H1 (cell line): Measurements from ENCODE around the gene TLCD3A. TPM values are rescaled to one million over a fixed set of nuclear protein-coding genes. Genes with fewer than 3 reads are reported as not detected.

Source experiments
- CTCF ChIA-PET: fragments of 300-600 bp; sonication (Branson Sonifier 250); formaldehyde crosslinking; loops from one replicate; lab custom pipeline; 2021; ENCODE audit not compliant: partially characterized antibody; lab: Charles Lee
- POLR2A ChIA-PET: fragments of 300-600 bp; sonication (Branson Sonifier 250); formaldehyde crosslinking; loops from one replicate; lab custom pipeline; 2021; ENCODE audit warnings: inconsistent platforms; ENCODE audit not compliant: partially characterized antibody; lab: Charles Lee
- DNase-seq, 2 experiments: peaks; one replicate each; pipeline versions ENCODE4 v3.0.0 to v3.0.0-alpha.2; 2010 to 2022; ENCODE audit warnings: low spot score in 2 of 2, low read depth in 1 of 2, mixed read lengths in 1 of 2
- FAIRE-seq: peaks from 2 replicates; lab custom pipeline; 2011; peaks lifted over from hg19 to GRCh38; lab: Jason Lieb, UNC
- H2AFZ ChIP-seq: 2 replicates; pipeline ENCODE4 v1.8.1; 2012; ENCODE audit warnings: low read length, inconsistent platforms
- H2AK5ac ChIP-seq: 2 replicates; pipeline ENCODE4 v1.6.1; 2013; ENCODE audit warnings: low read depth, low read length
- H2BK120ac ChIP-seq: replicated peaks from 2 replicates; pipeline ENCODE3; 2013; ENCODE audit warnings: low read depth, low read length, inconsistent platforms
- H2BK12ac ChIP-seq: 2 replicates; pipeline ENCODE4 v1.6.1; 2013; ENCODE audit warnings: low read depth, low read length
- H2BK15ac ChIP-seq: 2 replicates; pipeline ENCODE4 v1.6.1; 2013; ENCODE audit warnings: low read length
- H2BK20ac ChIP-seq: 2 replicates; pipeline ENCODE4 v1.6.1; 2013; ENCODE audit warnings: low read length
- H2BK5ac ChIP-seq: 2 replicates; pipeline ENCODE4 v1.6.1; 2013; ENCODE audit warnings: low read depth, low read length
- H3K14ac ChIP-seq: 2 replicates; pipeline ENCODE4 v1.6.1; 2013; ENCODE audit warnings: inconsistent platforms; ENCODE audit not compliant: insufficient read length
- H3K18ac ChIP-seq: 2 replicates; pipeline ENCODE4 v1.6.1; 2013; ENCODE audit warnings: low read length; ENCODE audit errors: extremely low read depth
- H3K23ac ChIP-seq: 2 replicates; pipeline ENCODE4 v1.6.1; 2013; ENCODE audit warnings: inconsistent platforms; ENCODE audit not compliant: insufficient read length
- H3K23me2 ChIP-seq: 2 replicates; pipeline ENCODE4 v1.6.1; 2013; ENCODE audit warnings: low read depth, low read length
- H3K27ac ChIP-seq: 2 replicates; pipeline ENCODE4 v1.6.1; 2011; ENCODE audit warnings: low read depth, low read length, inconsistent platforms
- H3K27me3 ChIP-seq, 4 experiments: replicated peaks in 1 of 4; 1 replicate in 1 of 4; 2 replicates in 3 of 4; pipeline versions ENCODE4 v1.6.1 to v1.8.1; 2011 to 2013; ENCODE audit warnings: low read length in 3 of 4, mild to moderate bottlenecking in 3 of 4, inconsistent platforms in 2 of 4, mixed read lengths in 2 of 4, moderate library complexity in 1 of 4; ENCODE audit not compliant: control insufficient read depth in 3 of 4, insufficient read depth in 3 of 4; ENCODE audit errors: extremely low read depth in 1 of 4
- H3K36me3 ChIP-seq, 4 experiments: 2 replicates each; pipeline versions ENCODE4 v1.6.1 to v1.8.1; 2011 to 2013; ENCODE audit warnings: mild to moderate bottlenecking in 4 of 4, low read length in 3 of 4, moderate library complexity in 2 of 4, control low read depth in 1 of 4, inconsistent platforms in 1 of 4; ENCODE audit not compliant: insufficient read depth in 4 of 4, control insufficient read depth in 2 of 4
- H3K4ac ChIP-seq: replicated peaks from 2 replicates; pipeline ENCODE3; 2013; ENCODE audit warnings: low read length, low read depth, mixed read lengths, inconsistent platforms; ENCODE audit not compliant: insufficient read length
- H3K4me1 ChIP-seq, 4 experiments: replicated peaks in 1 of 4; 1 replicate in 1 of 4; 2 replicates in 3 of 4; pipeline versions ENCODE4 v1.6.1 to v1.8.1; 2011 to 2013; ENCODE audit warnings: low read length in 3 of 4, inconsistent platforms in 2 of 4, mixed read lengths in 1 of 4; ENCODE audit not compliant: insufficient read depth in 4 of 4, control insufficient read depth in 3 of 4
- H3K4me2 ChIP-seq, 2 experiments: 2 replicates each; pipeline versions ENCODE4 v1.6.1 to v1.8.1; 2011 to 2013; ENCODE audit warnings: low read depth in 2 of 2, low read length in 2 of 2, control low read depth in 1 of 2, inconsistent platforms in 1 of 2, mild to moderate bottlenecking in 1 of 2; ENCODE audit not compliant: insufficient read depth in 1 of 2
- H3K4me3 ChIP-seq, 4 experiments: fragments of 200-600, 300-600 bp in 1 of 4; sonication (generic), shearing (Covaris generic), sonication (Bioruptor Twin) in 1 of 4; 2 replicates each; pipeline versions ENCODE4 v1.5.1 to v1.8.1; 2011 to 2016; ENCODE audit warnings: low read length in 4 of 4, low read depth in 3 of 4, control low read depth in 2 of 4, inconsistent platforms in 2 of 4, mild to moderate bottlenecking in 2 of 4, mixed read lengths in 1 of 4, moderate library complexity in 1 of 4; ENCODE audit not compliant: insufficient read depth in 2 of 4; ENCODE audit errors: extremely low read depth in 1 of 4
- H3K56ac ChIP-seq: replicated peaks from 2 replicates; pipeline ENCODE3; 2013; ENCODE audit warnings: low read depth, mild to moderate bottlenecking, mixed read lengths, low read length, inconsistent platforms; ENCODE audit not compliant: insufficient read length
- H3K79me1 ChIP-seq: 2 replicates; pipeline ENCODE4 v1.6.1; 2013; ENCODE audit warnings: low read depth, low read length, control low read depth
- H3K79me2 ChIP-seq, 2 experiments: 2 replicates each; pipeline versions ENCODE4 v1.6.1 to v1.8.1; 2012 to 2013; ENCODE audit warnings: low read length in 2 of 2, mild to moderate bottlenecking in 2 of 2, inconsistent platforms in 1 of 2; ENCODE audit not compliant: insufficient read depth in 2 of 2, control insufficient read depth in 1 of 2
- H3K9ac ChIP-seq, 4 experiments: replicated peaks in 1 of 4; 1 replicate in 1 of 4; 2 replicates in 3 of 4; pipeline versions ENCODE4 v1.6.1 to v1.8.1; 2011 to 2013; ENCODE audit warnings: low read depth in 3 of 4, low read length in 3 of 4, control low read depth in 2 of 4, mild to moderate bottlenecking in 2 of 4, moderate library complexity in 2 of 4, inconsistent platforms in 1 of 4; ENCODE audit errors: extremely low read depth in 1 of 4
- H3K9me3 ChIP-seq, 2 experiments: 2 replicates each; pipeline versions ENCODE4 v1.6.1 to v1.8.1; 2012 to 2013; ENCODE audit warnings: mild to moderate bottlenecking in 2 of 2, moderate library complexity in 2 of 2, control low read depth in 1 of 2, inconsistent platforms in 1 of 2, low read depth in 1 of 2, low read length in 1 of 2, mixed read lengths in 1 of 2; ENCODE audit not compliant: insufficient read depth in 2 of 2
- H4K20me1 ChIP-seq, 2 experiments: replicated peaks in 1 of 2; 2 replicates each; pipeline versions ENCODE3 to v1.8.1; 2011 to 2013; ENCODE audit warnings: inconsistent platforms in 2 of 2, low read length in 2 of 2, mild to moderate bottlenecking in 1 of 2; ENCODE audit not compliant: insufficient read depth in 2 of 2, control insufficient read depth in 1 of 2
- H4K5ac ChIP-seq: 2 replicates; pipeline ENCODE4 v1.6.1; 2013; ENCODE audit warnings: low read length, low read depth, mixed read lengths, inconsistent platforms; ENCODE audit not compliant: insufficient read length
- H4K8ac ChIP-seq: 2 replicates; pipeline ENCODE4 v1.8.0; 2013; ENCODE audit warnings: mild to moderate bottlenecking, moderate library complexity, low read length, inconsistent platforms; ENCODE audit not compliant: insufficient read depth; ENCODE audit errors: extremely low read depth
- H4K91ac ChIP-seq: replicated peaks from 2 replicates; pipeline ENCODE3; 2013; ENCODE audit warnings: low read length, mixed read lengths, inconsistent platforms; ENCODE audit not compliant: insufficient read length
- BACH1 ChIP-seq: IDR thresholded peaks from 2 replicates; pipeline ENCODE4 v1.6.1; 2012; ENCODE audit warnings: low read length, improper control_type of control experiment
- BCL11A ChIP-seq, 2 experiments: IDR thresholded peaks; one replicate each; pipeline ENCODE4 v1.6.1; 2011; ENCODE audit warnings: low read depth in 2 of 2, low read length in 2 of 2, mild to moderate bottlenecking in 2 of 2
- HDAC6 ChIP-seq: IDR thresholded peaks from one replicate; pipeline ENCODE4 v1.7.1; 2012; ENCODE audit warnings: low read depth, mild to moderate bottlenecking, inconsistent platforms, low read length, moderate library complexity
- JUND ChIP-seq: IDR thresholded peaks from 2 replicates; pipeline ENCODE4 v1.6.1; 2011; ENCODE audit warnings: mild to moderate bottlenecking, improper control_type of control experiment, low read length
- NRF1 ChIP-seq: IDR thresholded peaks from 2 replicates; pipeline ENCODE4 v1.6.1; 2011; ENCODE audit warnings: mild to moderate bottlenecking, low read depth, low read length, improper control_type of control experiment
- POLR2A ChIP-seq, 2 experiments: IDR thresholded peaks; 1 replicate in 1 of 2; 2 replicates in 1 of 2; pipeline ENCODE4 v1.6.1; 2011; ENCODE audit warnings: low read depth in 2 of 2, low read length in 2 of 2, mild to moderate bottlenecking in 2 of 2; ENCODE audit errors: control extremely low read depth in 1 of 2
- SIN3A ChIP-seq, 2 experiments: IDR thresholded peaks in 1 of 2; conservative IDR thresholded peaks in 1 of 2; 2 replicates each; pipeline ENCODE4 v1.6.1; 2011 to 2012; ENCODE audit warnings: low read length in 2 of 2, improper control_type of control experiment in 1 of 2, low read depth in 1 of 2, mild to moderate bottlenecking in 1 of 2
- SRF ChIP-seq: IDR thresholded peaks from 2 replicates; pipeline ENCODE4 v1.6.1; 2011; ENCODE audit warnings: mild to moderate bottlenecking, low read depth, low read length, moderate library complexity
- SUZ12 ChIP-seq: fragments of 200-600 bp; sonication (generic); IDR thresholded peaks from 2 replicates; pipeline ENCODE4 v1.6.1; 2012; ENCODE audit warnings: mild to moderate bottlenecking, inconsistent platforms, low read length, moderate library complexity, mixed read lengths
- TAF7 ChIP-seq: optimal IDR thresholded peaks from 2 replicates; pipeline ENCODE3; 2011; ENCODE audit warnings: low read depth, mild to moderate bottlenecking, inconsistent platforms, low read length, moderate library complexity, borderline replicate concordance
- WGBS, 2 experiments: shearing (Covaris generic) in 1 of 2; methylation state at CpG; one replicate each; pipeline versions ENCODE4 v1.1.6 to v1.1.7; 2013 to 2015; ENCODE audit warnings: low lambda C conversion rate in 2 of 2, mixed read lengths in 2 of 2, inconsistent platforms in 1 of 2, low coverage in 1 of 2, missing lambda C conversion rate in 1 of 2; ENCODE audit not compliant: insufficient replicate concordance in 2 of 2, insufficient coverage in 1 of 2, insufficient read length in 1 of 2; ENCODE audit errors: extremely low coverage in 1 of 2, missing lambda C conversion rate in 1 of 2; 5-methylcytosine and 5-hydroxymethylcytosine counted together
- polyA plus RNA-seq, 7 experiments: library from polyadenylated mRNA; depleted of rRNA in 3 of 7; stranded (reverse) in 5 of 7; unstranded in 2 of 7; fragments of >200 nt in 5 of 7; fragments of 200-250 nt in 2 of 7; gene quantifications; 1 replicate in 5 of 7; 2 replicates in 1 of 7; 4 replicates in 1 of 7; pipeline versions ENCODE4 v1.2.1 to v1.2.3, GENCODE V29; 2011 to 2013; ENCODE audit warnings: missing spikeins in 2 of 7, mixed read lengths in 2 of 7
- total RNA-seq: library from RNA; stranded (reverse); fragmentation: NEBNext Ultra II Directional; extraction: Animal tissue kit (Norgen Biotek cat#: 25700); gene quantifications from 2 replicates; pipeline ENCODE4 v1.2.1, GENCODE V29; 2021

TLCD3A gene
- total and polyA plus RNA-seq, 2 of the 8 experiments (the other 6 are each of a cell fraction or from before 2014, with no cell fraction given), result 26.1 to 48.8 TPM

GRCh38 chr17:733743-734142 lies 1.3 kb downstream of the TLCD3A start:
- peaks cover 0 to 6% (median 5%) of the 10 kb centered on the region in 4 experiments; a peak in 5 of 7 replicates for H3K4me1 ChIP-seq
- peaks cover 0 to 19% of the 10 kb centered on the region in 2 experiments; a peak in 2 of 4 replicates for H3K79me2 ChIP-seq
- H3K36me3 ChIP-seq, result peaks cover 4 to 31% (median 9%) of the 10 kb centered on the region in 4 experiments; a peak in 7 of 8 replicates
- H2BK5ac ChIP-seq, result no peak overlapping the region
- no peaks in the 10 kb centered on the region for H3K27me3 ChIP-seq
- no peaks in the 10 kb centered on the region for H3K9me3 ChIP-seq
- H3K4me3 ChIP-seq, result peak overlapping the region; percentile 75 to 99 (median 83); a peak in 6 of 8 replicates
- no peak for DNase-seq
- H4K8ac ChIP-seq, result no peak overlapping the region
- no peak overlapping the region for H3K23ac ChIP-seq
- no peak for FAIRE-seq
- H3K18ac ChIP-seq, result no peak overlapping the region
- 84% methylated on average over 10 of the region's 10 CpGs; no CpG with 5 or more reads in 1 of the 2 experiments for WGBS, 2 experiments
- no peak overlapping the region for H2BK15ac ChIP-seq
- peaks cover 9% of the 10 kb centered on the region for H3K23me2 ChIP-seq
- H3K27ac ChIP-seq, result no peak overlapping the region
- peaks cover 3% of the 10 kb centered on the region for H3K79me1 ChIP-seq
- POLR2A ChIA-PET, result interaction anchor here (1.8 to 9.7 kb wide), 2 partner anchors 9 to 18 kb away, joined by 17 to 44 read pairs; partner anchors contain the start of gene GEMIN4
- H2BK12ac ChIP-seq, result no peak overlapping the region
- H4K20me1 ChIP-seq, result peaks cover 3 to 4% of the 10 kb centered on the region in 2 experiments
- H3K4ac ChIP-seq, result no peak overlapping the region
- H2AK5ac ChIP-seq, result no peak overlapping the region
- H4K91ac ChIP-seq, result no peak overlapping the region
- no peak overlapping the region for H3K14ac ChIP-seq
- TF ChIP-seq HDAC6 (no peak), SUZ12 (no peak), BCL11A (IDR thresholded peaks at IDR 0.05; ENCODE audit: low read depth in 2 of 2, low read length in 2 of 2) (no peak), POLR2A (IDR thresholded peaks at IDR 0.05; ENCODE audit: control extremely low read depth in 1 of 2, low read depth in 2 of 2, low read length in 2 of 2) (no peak), NRF1 (no peak), SIN3A (conservative IDR thresholded peaks at IDR 0.05 in 1 of 2, IDR thresholded peaks at IDR 0.05 in 1 of 2; ENCODE audit: low read depth in 1 of 2, low read length in 2 of 2) (no peak), SRF (no peak), TAF7 (no peak), BACH1 (no peak), JUND (no peak)
- TF ChIP-seq, all 59 proteins: peak for 0
- H4K5ac ChIP-seq, result no peak overlapping the region
- H2BK20ac ChIP-seq, result no peak overlapping the region
- H2BK120ac ChIP-seq, result no peak overlapping the region
- no peak overlapping the region for H3K56ac ChIP-seq
- H3K9ac ChIP-seq, result peak overlapping the region in 1 of 4 experiments; percentile 83; a peak in 2 of 7 replicates
- CTCF ChIA-PET, result interaction anchor here (1.1 kb wide), 1 partner anchor 19 kb away, joined by 3 read pairs; the partner anchor contains the start of gene GEMIN4
- H3K4me2 ChIP-seq, result peak overlapping the region; percentile 92 to 97
- H2AFZ ChIP-seq, result no peak overlapping the region
